C1 segment of cervical spinal cord (tissue), 14 donors: ENCODE measurements around the gene ARL6IP4.
"Not testable (repeated sequence)": the region's sequence is repeated elsewhere in the genome, so short reads cannot be mapped to it uniquely, and the experiment has no call there.

Source experiments
- DNase-seq, 14 donors: peaks; one replicate each; lab custom pipeline; 2025; lab: John Stamatoyannopoulos, UW

ARL6IP4 gene

DNA sequence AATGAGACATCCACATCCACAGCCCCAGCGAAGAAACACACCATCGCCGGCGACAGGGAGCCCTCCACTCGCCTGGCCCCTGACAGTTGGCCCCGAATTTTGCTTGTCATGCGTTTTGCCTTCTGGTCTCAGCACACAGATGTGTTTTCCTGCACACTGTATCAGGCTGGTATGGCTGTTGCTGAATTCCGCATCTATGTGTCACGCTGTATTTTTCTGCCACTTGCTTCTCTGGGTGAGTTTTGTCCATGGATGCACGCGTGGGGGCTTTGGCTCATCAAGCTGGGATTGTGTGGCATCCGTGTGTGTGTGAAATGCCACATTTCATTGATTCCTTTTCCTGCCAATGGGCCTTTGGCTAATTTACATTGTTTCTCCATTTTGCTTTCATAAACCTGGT, 26.5 kb downstream of the ARL6IP4 start:
- no peak for DNase-seq

DNA sequence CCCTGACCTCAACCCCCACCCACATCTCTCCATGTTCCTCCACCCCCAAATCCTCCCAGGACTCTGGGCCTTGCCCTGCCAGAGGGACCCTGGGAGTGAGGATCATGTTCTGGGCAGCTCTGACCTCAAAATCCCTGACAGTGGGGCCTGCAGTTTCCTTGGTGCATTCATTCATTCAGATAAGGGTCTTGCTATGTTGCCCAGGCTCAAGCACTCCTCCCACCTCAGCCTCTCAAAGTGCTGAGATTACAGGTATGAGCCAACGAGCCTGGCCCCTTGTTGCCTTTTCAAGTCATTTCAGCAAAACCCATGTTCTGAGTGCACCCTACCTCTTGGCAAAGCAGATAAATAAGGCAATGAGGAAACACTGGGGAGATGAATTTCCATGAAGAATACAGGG, 29.6 kb downstream of the ARL6IP4 start:
- no peak for DNase-seq

DNA sequence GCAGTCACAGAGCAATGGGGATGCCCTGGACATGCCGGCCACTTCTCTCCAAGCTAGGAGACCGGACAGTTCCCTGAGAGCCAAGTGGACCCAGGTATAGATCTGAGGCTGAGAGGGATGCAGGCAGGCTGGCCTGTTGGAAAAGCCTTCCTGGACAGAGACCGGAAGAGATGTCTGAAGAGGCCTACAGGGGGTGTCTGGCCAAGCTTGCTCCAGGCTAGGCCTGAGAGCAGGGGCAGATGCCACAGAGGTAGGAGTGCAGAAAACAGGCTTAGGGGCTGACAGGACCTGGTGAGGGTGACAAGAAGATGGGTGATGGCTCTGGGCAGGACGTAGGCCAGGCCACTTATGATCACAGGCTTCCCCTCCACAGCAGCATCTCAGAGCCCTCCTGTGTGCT, 30.2 kb downstream of the ARL6IP4 start:
- no peak for DNase-seq

DNA sequence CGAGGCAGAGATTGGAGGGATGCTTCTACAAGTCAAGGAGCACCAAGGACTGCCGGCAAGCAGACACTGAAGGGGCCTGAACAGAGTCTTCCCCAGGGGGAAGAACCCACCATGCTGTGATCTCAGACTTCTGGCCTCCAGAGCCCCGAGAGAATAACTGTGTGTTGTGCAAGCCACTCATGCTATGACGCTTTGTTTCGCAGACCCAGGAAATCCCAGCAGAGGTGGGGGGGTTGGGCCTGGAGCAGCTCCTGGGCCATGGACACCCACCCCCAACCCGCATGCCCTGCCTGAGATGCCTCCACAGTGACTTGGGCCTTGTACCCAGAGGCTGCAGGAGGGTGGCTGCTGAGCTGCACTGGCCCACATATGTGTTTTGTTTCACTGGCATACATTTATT, 31.2 kb downstream of the ARL6IP4 start:
- no peak for DNase-seq

DNA sequence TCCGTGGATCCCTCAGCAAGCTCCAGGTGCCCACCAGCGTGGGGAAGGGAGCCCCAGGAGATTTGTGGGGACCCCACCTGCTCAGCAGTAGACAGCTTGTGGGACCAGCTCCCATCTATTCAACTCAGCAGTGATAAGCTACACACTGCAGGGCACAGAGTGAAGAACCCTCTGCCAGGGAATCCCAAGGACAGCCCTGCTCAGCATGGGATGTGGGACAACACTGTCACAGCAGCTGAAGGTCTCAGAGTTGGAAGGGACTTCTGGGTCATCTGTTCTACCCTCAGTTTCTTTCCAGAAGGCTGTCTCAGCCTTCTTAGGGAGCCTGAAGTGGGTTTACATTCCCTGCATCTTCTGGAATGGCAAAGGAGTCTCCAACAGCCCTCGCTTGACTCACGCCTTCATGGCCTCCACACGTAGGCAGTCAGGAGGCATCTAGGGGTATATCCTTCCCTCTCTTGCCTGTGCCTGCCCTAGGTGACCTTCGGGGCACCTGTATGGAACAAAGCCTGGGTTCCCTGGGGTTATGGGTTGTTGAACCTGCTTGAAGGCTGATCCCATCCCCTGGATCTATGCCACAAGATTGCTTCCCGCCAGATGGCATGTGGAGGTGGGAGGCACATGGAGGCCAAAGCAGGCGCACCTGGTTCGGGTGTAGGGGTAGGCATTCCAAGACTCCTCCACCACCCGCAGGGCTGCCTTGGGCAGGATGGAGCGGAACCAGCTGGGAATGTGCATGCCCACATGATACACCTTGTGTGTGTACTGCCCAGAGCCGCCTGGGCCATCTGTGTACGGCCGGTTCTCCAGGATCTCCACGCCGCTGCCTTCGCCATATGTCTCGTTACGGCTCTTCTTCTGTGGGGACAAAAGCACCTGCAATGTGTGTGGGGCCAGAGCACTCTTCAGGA, 33.0 kb downstream of the ARL6IP4 start:
- DNase-seq: peak in 2 of 14 donors; percentile 11 to 95

DNA sequence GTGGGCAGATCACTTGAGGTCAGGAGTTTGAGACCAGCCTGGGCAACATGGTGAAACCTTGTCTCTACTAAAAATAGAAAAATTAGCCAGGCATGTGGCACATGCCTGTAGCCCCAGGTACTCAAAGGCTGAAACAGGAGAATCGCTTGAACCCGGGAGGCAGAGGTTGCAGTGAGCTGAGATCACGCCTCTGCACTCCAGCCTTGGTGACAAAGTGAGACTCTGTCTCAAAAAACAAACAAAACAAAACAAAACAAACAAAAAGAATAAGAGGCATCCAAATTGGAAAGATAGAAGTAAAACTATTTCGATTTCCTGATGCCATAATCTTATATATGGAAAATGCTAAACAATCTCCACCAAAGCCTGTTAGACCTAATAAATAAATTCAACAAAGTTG, 34.0 kb downstream of the ARL6IP4 start:
- not testable (repeated sequence) for DNase-seq

DNA sequence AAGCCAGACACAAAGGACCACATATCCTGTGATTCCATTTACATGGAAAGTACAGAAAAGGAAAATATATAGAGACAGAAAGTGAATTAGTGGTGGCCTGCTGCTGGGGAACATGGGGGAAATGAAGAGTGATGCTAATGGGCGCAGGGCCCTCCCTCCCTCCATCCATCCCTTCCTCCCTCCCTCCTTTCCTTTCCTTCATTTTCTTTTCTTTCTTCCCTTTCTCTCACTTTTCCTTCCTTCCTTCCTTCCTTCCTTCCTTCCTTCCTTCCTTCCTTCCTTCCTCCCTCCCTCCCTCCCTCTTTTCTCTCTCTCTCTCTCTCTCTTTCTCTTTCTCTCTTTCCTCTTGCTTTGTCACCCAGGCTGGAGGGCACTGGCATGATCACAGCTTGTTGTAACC, 37.3 kb downstream of the ARL6IP4 start:
- no peak for DNase-seq

DNA sequence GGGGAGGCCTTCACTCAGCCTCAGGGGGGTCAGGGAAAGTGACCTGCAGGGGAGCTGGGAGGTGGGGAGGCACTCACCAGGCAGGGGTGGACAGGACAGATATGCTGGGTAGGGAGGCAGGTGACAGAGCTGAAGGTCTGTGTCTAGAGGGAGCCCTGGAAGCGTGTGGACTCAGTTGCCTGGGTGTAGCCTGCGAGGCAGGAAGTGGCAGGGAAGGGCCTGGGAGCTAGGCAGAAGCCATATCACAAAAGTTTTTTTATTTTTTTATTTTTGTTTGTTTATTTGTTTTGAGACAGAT, 39.3 kb downstream of the ARL6IP4 start:
- no peak for DNase-seq

DNA sequence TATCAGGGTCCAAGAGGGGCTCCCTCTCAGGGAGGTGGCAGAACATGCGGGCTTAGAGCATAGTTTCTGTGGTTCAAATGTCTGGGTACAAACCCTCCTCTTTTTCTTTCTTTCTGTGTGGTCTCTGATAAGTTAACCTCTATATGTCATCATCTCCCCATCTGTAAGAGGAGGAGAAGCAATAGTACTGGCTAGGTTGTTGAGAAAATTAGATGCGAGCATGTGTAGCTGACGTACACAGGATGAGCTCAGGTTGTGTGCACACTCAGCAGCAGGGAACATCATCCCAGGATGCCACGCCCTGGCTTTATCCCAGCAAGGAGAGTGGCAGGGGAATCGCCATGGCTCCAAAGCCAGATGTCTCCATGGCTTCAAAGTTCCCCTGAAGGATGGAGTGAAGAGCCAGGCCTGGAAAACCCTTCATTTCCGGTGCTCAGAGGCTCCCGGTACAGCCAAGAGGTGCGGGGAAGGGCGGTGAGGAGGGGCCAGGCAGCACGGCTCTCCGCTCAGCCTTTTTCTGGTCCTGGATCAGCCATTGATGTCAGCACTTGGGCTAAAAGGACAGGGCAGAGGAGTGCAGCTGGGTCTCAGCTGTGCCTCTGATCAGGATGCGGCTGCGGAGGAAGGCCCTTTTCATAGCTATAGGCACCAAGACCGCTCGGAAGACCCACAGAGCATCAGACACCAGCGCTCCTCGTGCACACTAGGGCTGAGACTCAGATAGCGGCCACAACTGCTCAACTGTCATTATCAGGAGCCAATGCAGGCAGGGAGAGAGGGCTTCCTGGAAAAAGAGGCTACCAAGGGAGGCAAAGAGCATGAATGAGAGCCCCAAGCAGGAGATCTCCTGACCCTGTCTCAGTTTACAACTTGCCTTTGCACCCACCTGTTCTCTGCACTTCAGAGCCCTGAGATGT, 41.5 kb downstream of the ARL6IP4 start:
- no peak for DNase-seq

DNA sequence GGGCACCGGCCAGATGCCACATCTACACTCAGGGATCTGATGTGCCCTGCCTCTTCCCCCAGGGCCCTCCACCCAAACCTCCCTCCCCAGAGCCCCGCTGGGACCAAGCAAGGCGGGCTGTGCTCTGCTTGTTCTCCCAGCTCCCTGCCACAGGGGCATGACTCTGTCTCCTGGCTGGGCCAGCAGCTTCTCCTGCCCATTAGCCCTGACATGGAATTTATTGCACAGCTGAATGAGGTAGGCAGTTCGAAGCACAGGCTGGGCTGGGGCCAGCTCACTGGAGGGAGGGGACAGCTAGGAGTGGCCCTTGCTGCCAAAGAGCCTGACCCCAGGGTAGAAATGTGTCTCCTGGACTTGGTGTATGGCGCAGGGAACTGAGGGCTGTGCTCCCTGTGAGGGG, 42.4 kb downstream of the ARL6IP4 start:
- no peak for DNase-seq

DNA sequence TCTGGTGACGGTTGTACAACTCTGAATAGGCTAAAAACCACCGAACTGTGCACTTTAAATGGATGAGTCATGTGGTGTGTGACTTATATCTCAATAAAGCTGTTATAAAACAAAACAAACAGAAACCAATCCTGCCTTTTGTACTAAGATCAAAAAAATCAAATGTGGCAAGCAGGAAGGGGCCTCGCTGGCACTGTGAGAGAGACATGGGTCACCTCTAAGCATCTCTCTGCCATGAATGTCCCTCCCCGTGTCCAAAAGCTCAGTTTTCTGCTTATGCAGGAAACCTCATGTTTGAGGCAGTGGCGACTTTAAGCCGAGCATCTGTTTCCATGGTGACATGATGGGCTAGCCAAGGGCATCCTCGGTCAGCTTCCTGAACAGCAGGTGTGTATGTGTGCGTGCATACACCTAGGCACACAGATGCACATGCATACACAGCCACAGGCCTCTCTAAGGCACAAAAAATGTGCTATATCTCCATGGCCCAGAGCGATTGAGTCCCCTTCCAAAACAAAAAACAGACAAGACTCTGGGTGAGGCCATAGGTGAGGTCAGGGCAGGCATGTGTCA, 44.4 kb downstream of the ARL6IP4 start:
- DNase-seq: peak in 1 of 14 donors; percentile 27

DNA sequence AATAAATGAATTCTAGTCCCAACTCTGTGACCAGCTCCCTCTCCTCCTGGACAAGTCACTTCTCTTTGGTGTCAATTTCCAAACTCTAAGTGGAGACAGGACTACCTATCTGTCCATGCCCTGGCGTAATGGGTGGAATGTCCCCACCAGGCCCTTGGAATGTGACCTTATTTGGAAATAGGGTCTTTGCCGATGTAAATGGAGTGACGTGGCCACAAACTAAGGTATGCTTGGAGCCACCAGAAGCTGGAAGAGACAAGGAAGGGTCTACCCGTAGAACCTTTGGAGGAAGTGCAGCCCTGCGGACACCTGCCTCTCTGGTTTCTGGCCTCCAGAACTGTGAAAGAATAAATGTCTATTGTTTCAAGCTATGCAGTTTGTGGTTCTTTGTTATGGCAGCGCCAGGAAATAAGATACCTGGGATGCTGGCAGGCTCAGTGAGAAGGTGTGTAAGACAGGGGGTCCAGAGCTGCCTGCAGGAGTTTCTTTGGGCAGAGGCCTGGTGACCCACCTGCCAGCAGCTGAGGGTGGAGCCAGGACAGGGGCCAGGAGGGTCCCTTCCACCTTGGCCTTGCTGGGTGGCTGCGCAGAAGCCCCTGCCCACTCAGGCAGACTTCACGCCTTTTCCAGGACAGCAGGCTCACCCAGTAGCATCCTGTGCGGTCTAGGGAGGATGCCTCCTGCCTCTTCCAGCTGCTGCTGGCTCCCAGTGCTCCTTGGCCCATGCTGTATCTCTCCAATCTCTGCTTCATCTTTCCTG, 45.8 kb downstream of the ARL6IP4 start:
- DNase-seq: no peak

DNA sequence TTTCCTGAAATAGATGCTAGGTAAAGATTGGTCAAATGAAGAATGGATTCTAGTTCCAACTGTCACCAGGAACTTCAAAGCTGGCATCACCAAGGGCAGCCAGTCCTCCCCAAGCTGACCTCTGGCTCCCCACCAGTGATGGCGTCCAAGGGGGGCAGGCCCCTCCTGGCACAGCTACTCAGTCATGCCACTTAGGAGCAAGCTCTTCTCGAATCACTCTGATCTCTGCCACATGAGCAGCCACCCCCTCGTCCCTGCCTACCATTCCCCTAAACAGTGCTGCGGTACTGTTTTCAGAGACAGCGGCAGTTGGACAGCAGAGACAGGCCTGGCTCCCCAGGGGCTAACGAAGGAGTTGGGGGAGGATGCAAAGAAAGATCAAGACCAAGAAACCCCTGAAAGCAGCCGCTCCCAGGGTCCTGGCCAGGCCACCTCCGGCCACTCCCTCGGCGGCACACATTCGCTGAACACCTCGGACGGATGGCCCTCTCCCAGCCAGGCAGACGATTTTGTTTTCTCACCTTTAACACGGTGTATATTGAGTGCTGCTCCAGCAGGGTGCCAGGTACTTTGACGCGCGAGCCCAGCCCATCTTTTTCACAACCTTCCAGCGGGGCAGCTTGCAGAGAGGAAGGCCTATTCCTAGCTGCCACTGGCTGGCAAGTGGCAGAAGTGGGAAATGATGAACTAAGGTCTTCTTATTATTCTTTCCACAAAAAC, 47.4 kb downstream of the ARL6IP4 start:
- DNase-seq: no peak

DNA sequence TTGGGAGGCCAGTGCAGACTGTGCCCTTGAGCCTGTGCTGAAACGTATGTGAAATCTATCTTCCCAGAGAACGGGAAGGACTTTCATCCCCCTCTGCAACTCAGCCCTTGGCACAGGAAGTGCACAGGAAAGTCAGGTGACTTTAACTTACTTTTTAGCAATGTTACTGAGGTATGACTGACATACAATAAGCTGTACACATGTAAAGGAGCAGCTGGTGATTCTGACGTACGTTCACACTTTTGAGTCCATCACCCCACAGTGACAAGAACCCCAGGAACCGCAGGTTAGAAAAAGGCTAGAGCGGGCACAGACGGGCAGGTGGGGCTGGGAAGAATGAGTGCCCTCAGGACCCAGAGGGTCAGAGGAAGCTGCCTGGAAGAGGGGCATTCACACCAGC, 48.0 kb downstream of the ARL6IP4 start:
- DNase-seq: no peak

DNA sequence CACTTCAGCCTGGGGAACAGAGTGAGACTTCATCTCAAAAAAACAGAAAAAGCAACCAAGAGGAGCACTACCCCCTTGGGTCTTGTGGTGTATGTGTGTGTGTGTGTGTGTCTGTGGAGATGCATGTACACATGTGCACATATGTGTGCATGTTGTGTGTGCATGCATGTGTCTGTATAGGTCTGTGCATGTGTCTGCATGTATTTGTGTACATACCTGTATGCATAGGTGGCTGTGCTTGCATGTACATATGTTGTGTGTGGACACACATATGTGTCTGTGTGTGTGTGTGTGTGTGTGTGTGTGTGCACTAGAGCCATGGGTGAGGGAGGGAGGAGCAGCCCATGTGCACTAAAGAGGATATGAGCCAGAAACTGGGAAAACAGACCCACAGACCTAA, 49.1 kb downstream of the ARL6IP4 start:
- no peak for DNase-seq

DNA sequence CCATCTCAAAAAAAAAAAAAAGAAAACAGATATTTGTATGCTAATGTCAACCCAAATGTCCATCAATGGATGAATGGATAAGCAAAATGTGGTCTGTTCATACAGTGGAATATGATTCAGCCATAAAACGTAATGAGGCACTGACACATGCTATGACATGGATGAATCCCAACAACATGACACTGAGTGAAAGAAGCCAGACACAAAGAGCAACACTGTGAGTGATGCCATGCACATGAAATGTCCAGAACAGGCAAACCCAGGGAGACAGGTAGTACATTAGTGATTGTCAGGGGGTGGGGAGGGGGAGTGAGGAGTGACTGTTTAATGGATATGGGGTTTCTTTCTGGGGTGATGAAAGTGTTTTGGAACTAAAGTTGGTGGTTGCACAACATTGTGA, 50.2 kb downstream of the ARL6IP4 start:
- DNase-seq: no peak

DNA sequence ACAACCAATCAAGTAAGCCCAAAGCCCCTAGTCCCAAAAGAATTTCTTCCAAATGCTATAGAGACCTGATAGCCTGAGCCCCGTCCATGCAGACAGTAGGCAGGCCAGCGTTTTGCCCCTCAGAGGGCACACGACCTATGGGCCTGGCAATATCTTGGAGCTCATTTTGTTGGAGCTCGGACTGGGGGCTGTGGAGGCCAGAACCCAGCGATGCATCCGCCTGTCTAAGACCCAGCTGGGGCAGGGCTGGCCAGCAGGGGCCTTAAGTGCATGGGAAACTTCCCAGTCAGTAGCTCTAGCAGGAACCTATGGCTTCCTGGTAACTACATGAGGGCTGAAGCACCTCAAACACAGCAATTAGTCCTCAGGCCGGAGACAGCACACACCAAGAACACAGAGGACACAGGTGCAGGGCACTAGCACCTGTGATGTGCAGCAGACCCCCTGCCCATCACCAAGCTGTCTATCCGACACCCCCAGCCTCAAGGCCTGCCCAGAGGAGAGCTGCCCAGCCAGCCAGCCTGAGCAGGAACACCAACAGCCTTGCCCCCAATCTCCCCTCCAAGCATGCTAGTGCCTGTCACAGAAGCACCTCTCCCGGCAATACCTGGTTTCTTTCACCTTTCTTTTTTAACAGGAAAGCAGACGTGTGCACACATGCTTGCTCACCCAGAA, 50.8 kb downstream of the ARL6IP4 start:
- no peak for DNase-seq
